ENCODE results near the gene RIC3. TPM values are rescaled to one million over a fixed set of nuclear protein-coding genes. Genes with fewer than 3 reads are reported as not detected.

The RIC3 gene
- total and polyA plus RNA-seq, 2 donors (not counting 3 experiments of a cell fraction or from before 2014, with no cell fraction given) = not detected

DNA sequence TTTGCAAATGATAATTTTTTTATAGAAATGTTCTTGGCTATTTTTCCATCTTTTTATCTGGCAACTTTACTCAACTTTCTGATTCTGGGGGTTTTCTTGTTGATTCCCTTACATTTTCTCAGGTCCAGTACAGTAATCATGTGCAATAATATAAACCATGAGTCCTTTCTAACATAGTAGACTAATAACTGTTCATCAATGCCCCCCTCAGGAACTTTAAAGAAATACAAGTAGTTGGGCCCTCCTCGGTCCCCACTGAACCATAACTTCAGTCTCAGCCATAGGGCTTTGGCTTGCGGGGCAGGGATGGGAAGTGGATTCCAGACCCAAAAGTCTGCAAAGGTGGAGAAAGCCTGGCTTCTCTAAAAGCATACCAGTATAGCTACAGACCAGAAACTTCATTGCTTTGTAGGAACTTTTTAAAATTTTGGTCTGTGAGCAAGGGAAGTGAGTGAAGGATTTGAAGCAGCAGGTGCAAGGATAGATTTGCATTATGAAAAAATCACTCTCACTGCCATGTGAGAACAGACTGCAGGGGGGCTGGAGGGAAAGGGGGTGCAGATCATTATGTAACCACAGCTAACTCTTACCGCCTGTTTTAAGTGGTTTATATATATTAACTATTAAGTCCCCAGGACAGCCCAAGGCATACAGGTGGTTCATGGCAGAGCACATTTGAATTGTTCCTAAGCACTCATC is 98.3 kb downstream of the RIC3 start:
- Histone ChIP-seq H3K27me3 (ENCODE audit: control insufficient read depth in 2 of 2, insufficient read depth in 2 of 2, low read length in 2 of 2) (peaks cover 8 to 10% of the 10 kb centered on the region in 2 experiments), H3K9ac (replicated peaks; ENCODE audit: extremely low read depth, insufficient read depth, low read length) (no peak overlapping the region), H2AFZ (ENCODE audit: low read depth, low read length) (no peak overlapping the region), H3K36me3 (ENCODE audit: control insufficient read depth in 2 of 2, extremely low read depth in 1 of 2, insufficient read depth in 2 of 2, low read length in 2 of 2) (no peaks in the 10 kb centered on the region), H3K4me2 (ENCODE audit: insufficient read depth, low read length) (no peak overlapping the region), H3K79me2 (ENCODE audit: control insufficient read depth, insufficient read depth, low read length) (no peaks in the 10 kb centered on the region), H4K20me1 (replicated peaks; ENCODE audit: control insufficient read depth, extremely low read depth, insufficient read depth, low read length) (no peaks in the 10 kb centered on the region), H3K27ac (ENCODE audit: insufficient read depth, low read depth, low read length) (no peak overlapping the region), H3K9me3 (replicated peaks; ENCODE audit: control insufficient read depth, insufficient read depth, low read length) (no peaks in the 10 kb centered on the region), H3K4me1 (ENCODE audit: control insufficient read depth, extremely low read depth, insufficient read depth, low read length) (peaks cover 3% of the 10 kb centered on the region), H3K4me3 (replicated peaks in 1 of 3; ENCODE audit: insufficient read depth in 1 of 3, low read depth in 1 of 3, low read length in 3 of 3) (no peak overlapping the region), H3K9me1 (replicated peaks; ENCODE audit: control insufficient read depth, extremely low read depth, insufficient read depth, low read length) (no peaks in the 10 kb centered on the region)
- FAIRE-seq = peak; percentile 40
- peak; percentile 21 for DNase-seq (ENCODE audit: low read depth, low spot score)
- BruUV-seq (replicated peaks) = no TSS peak
- no peak for TF ChIP-seq FOS (IDR thresholded peaks at IDR 0.05; ENCODE audit: borderline replicate concordance, insufficient read depth, low read length)
- TF ChIP-seq, protein P1, sequence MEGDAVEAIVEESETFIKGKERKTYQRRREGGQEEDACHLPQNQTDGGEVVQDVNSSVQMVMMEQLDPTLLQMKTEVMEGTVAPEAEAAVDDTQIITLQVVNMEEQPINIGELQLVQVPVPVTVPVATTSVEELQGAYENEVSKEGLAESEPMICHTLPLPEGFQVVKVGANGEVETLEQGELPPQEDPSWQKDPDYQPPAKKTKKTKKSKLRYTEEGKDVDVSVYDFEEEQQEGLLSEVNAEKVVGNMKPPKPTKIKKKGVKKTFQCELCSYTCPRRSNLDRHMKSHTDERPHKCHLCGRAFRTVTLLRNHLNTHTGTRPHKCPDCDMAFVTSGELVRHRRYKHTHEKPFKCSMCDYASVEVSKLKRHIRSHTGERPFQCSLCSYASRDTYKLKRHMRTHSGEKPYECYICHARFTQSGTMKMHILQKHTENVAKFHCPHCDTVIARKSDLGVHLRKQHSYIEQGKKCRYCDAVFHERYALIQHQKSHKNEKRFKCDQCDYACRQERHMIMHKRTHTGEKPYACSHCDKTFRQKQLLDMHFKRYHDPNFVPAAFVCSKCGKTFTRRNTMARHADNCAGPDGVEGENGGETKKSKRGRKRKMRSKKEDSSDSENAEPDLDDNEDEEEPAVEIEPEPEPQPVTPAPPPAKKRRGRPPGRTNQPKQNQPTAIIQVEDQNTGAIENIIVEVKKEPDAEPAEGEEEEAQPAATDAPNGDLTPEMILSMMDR (IDR thresholded peaks at IDR 0.05; ENCODE audit: extremely low read depth in 1 of 2, insufficient read depth in 1 of 2, low read depth in 1 of 2, low read length in 2 of 2) = peak in 1 of 2 donors; percentile 18
- intact Hi-C loops (cut with micrococcal nuclease) = loop anchor here (1.0 to 5.0 kb wide), 3 partner anchors 37 to 178 kb away; no protein-coding TSS in a partner anchor
- dilution Hi-C loops (cut with MboI; ENCODE audit: extremely low pct_ligation_motif_present, low sequenced_read_pairs) = no loop called here
- ChIA-PET POLR2A (no interaction called here), CTCF (interaction anchor here (2.7 to 4.4 kb wide), 2 partner anchors 37 to 64 kb away, joined by 12 to 24 read pairs; no protein-coding TSS in a partner anchor)

DNA sequence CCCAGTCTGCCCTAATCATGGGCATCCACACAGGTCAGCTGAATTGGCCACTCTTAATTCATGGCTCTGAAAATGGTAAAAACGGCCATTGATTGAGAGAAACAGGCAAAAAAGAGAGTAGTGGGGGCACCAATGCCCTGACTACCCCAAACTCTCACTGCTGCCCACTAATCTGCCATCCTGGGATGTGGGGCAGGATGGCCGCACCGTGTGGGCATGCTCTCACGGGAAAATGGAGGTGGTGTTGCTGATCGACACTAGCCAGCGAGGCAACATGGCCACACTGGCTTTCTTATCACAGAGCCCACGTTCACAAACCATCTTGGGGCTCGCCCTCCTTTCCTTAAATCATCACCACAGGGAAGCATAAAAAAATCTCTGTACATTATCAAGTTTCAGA is 99.1 kb downstream of the RIC3 start:
- POLR2A ChIA-PET = no interaction called here
- TF ChIP-seq, protein P2, sequence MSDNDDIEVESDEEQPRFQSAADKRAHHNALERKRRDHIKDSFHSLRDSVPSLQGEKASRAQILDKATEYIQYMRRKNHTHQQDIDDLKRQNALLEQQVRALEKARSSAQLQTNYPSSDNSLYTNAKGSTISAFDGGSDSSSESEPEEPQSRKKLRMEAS (IDR thresholded peaks at IDR 0.05; ENCODE audit: insufficient read depth, insufficient read length) = no peak
- TF ChIP-seq GATA2 (IDR thresholded peaks at IDR 0.05; ENCODE audit: insufficient read depth, insufficient read length, low read depth, low read length) (no peak), POLR2AphosphoS5 (IDR thresholded peaks at IDR 0.05; ENCODE audit: insufficient read depth, low read depth, low read length) (no peak), JUN (IDR thresholded peaks at IDR 0.05; ENCODE audit: borderline replicate concordance, insufficient read depth, insufficient read length, low read depth) (no peak), FOS (IDR thresholded peaks at IDR 0.05; ENCODE audit: borderline replicate concordance, insufficient read depth, low read length) (no peak), POLR2A (IDR thresholded peaks at IDR 0.05; ENCODE audit: low read depth, low read length) (no peak), MYC (IDR thresholded peaks at IDR 0.05; ENCODE audit: low read depth, low read length) (no peak), EZH2 (IDR thresholded peaks at IDR 0.05; ENCODE audit: borderline replicate concordance, low read depth, low read length, severe bottlenecking) (no peak)
- TF ChIP-seq, protein P1 (IDR thresholded peaks at IDR 0.05; ENCODE audit: extremely low read depth in 1 of 2, insufficient read depth in 1 of 2, low read depth in 1 of 2, low read length in 2 of 2) = no peak
- Histone ChIP-seq H3K4me3 (replicated peaks in 1 of 3; ENCODE audit: insufficient read depth in 1 of 3, low read depth in 1 of 3, low read length in 3 of 3) (no peak overlapping the region), H3K9me3 (replicated peaks; ENCODE audit: control insufficient read depth, insufficient read depth, low read length) (no peaks in the 10 kb centered on the region), H3K27ac (ENCODE audit: insufficient read depth, low read depth, low read length) (no peak overlapping the region), H3K27me3 (ENCODE audit: control insufficient read depth in 2 of 2, insufficient read depth in 2 of 2, low read length in 2 of 2) (peaks cover 8 to 10% of the 10 kb centered on the region in 2 experiments), H4K20me1 (replicated peaks; ENCODE audit: control insufficient read depth, extremely low read depth, insufficient read depth, low read length) (no peaks in the 10 kb centered on the region), H3K9ac (replicated peaks; ENCODE audit: extremely low read depth, insufficient read depth, low read length) (no peak overlapping the region), H3K9me1 (replicated peaks; ENCODE audit: control insufficient read depth, extremely low read depth, insufficient read depth, low read length) (no peaks in the 10 kb centered on the region), H3K79me2 (ENCODE audit: control insufficient read depth, insufficient read depth, low read length) (no peaks in the 10 kb centered on the region), H3K36me3 (ENCODE audit: control insufficient read depth in 2 of 2, extremely low read depth in 1 of 2, insufficient read depth in 2 of 2, low read length in 2 of 2) (no peaks in the 10 kb centered on the region), H3K4me2 (ENCODE audit: insufficient read depth, low read length) (no peak overlapping the region), H2AFZ (ENCODE audit: low read depth, low read length) (no peak overlapping the region), H3K4me1 (ENCODE audit: control insufficient read depth, extremely low read depth, insufficient read depth, low read length) (peaks cover 3% of the 10 kb centered on the region)
- no peak for FAIRE-seq
- DNase-seq (ENCODE audit: low read depth, low spot score) = no peak
- dilution Hi-C loops (cut with MboI; ENCODE audit: extremely low pct_ligation_motif_present, low sequenced_read_pairs) (no loop called here), intact Hi-C loops (cut with micrococcal nuclease) (loop anchor here (1.0 to 5.0 kb wide), 3 partner anchors 36 to 177 kb away; no protein-coding TSS in a partner anchor)
- BruUV-seq (replicated peaks) = no TSS peak
- CTCF ChIA-PET = interaction anchor here (0.7 kb wide), 1 partner anchor 37 kb away, joined by 3 read pairs; no protein-coding TSS in a partner anchor
